Glutamatergic neuron (in vitro differentiated cells): ENCODE data around the gene KCNJ14. TPM values are rescaled to one million over a fixed set of nuclear protein-coding genes. Genes with fewer than 3 reads are reported as not detected.

Source experiments
- DNase-seq: peaks from one replicate; pipeline ENCODE4 v3.0.0; 2022
- H3K27ac Mint-ChIP-seq: one replicate; pipeline ENCODE4 v1.8.0; 2020; ENCODE audit warnings: mild to moderate bottlenecking, mixed read lengths, inconsistent platforms; ENCODE audit not compliant: unreplicated experiment
- H3K27me3 Mint-ChIP-seq: one replicate; pipeline ENCODE4 v1.8.0; 2020; ENCODE audit warnings: mild to moderate bottlenecking, moderate library complexity, mixed read lengths, inconsistent platforms; ENCODE audit not compliant: unreplicated experiment
- H3K36me3 Mint-ChIP-seq: one replicate; pipeline ENCODE4 v1.8.0; 2020; ENCODE audit warnings: mild to moderate bottlenecking, mixed read lengths, inconsistent platforms; ENCODE audit not compliant: unreplicated experiment
- H3K4me1 Mint-ChIP-seq: one replicate; pipeline ENCODE4 v1.8.0; 2020; ENCODE audit warnings: mild to moderate bottlenecking, low read depth, mixed read lengths, inconsistent platforms; ENCODE audit not compliant: unreplicated experiment
- H3K4me3 Mint-ChIP-seq: one replicate; pipeline ENCODE4 v1.8.0; 2020; ENCODE audit warnings: mild to moderate bottlenecking, mixed read lengths, inconsistent platforms; ENCODE audit not compliant: unreplicated experiment
- H3K9me3 Mint-ChIP-seq: one replicate; pipeline ENCODE4 v1.8.0; 2020; ENCODE audit warnings: mild to moderate bottlenecking, moderate library complexity, mixed read lengths, inconsistent platforms; ENCODE audit not compliant: unreplicated experiment
- CTCF ChIP-seq: fragments of 200-600 bp; sonication (generic); IDR thresholded peaks from one replicate; pipeline ENCODE4 v1.5.0; 2021; ENCODE audit not compliant: partially characterized antibody, unreplicated experiment
- total RNA-seq: library from RNA; stranded (reverse); fragmentation: NEBNext Ultra II Directional; extraction: Animal tissue kit (Norgen Biotek cat#: 25700); gene quantifications from one replicate; pipeline ENCODE4 v1.2.1, GENCODE V29; 2021; ENCODE audit not compliant: unreplicated experiment

Gene KCNJ14
- total RNA-seq, 1 donor from 2014 or later: 1.0 TPM

GRCh38 chr19:48465215-48465614 lies 9.8 kb downstream of the KCNJ14 start:
- Mint-ChIP-seq H3K27ac (no peak overlapping the region), H3K27me3 (peaks cover 9% of the 10 kb centered on the region), H3K4me3 (no peak overlapping the region), H3K9me3 (peaks cover 9% of the 10 kb centered on the region), H3K36me3 (no peaks in the 10 kb centered on the region), H3K4me1 (no peaks in the 10 kb centered on the region)
- DNase-seq: no peak
- no peak for TF ChIP-seq CTCF

GRCh38 chr19:48466561-48467325 lies 11.4 kb downstream of the KCNJ14 start:
- H3K27ac Mint-ChIP-seq: no peak overlapping the region
- no peaks in the 10 kb centered on the region for H3K36me3 Mint-ChIP-seq

GRCh38 chr19:48468772-48469288 lies 13.5 kb downstream of the KCNJ14 start:
- peak overlapping the region; percentile 95 for H3K27ac Mint-ChIP-seq
- peak; percentile 98 for DNase-seq
- H3K4me1 Mint-ChIP-seq: peaks cover 3% of the 10 kb centered on the region
- peaks cover 7% of the 10 kb centered on the region for H3K9me3 Mint-ChIP-seq
- peaks cover 12% of the 10 kb centered on the region for H3K27me3 Mint-ChIP-seq
- no peaks in the 10 kb centered on the region for H3K36me3 Mint-ChIP-seq
- peak overlapping the region; percentile 89 for H3K4me3 Mint-ChIP-seq
- no peak for TF ChIP-seq CTCF

More at GRCh38 chr19:48466561-48467325, 11.4 kb downstream of the KCNJ14 start:
- no peak for TF ChIP-seq CTCF
- no peaks in the 10 kb centered on the region for H3K4me1 Mint-ChIP-seq
- H3K9me3 Mint-ChIP-seq: peaks cover 7% of the 10 kb centered on the region
- peaks cover 9% of the 10 kb centered on the region for H3K27me3 Mint-ChIP-seq
- no peak overlapping the region for H3K4me3 Mint-ChIP-seq
- DNase-seq: peak; percentile 9

GRCh38 chr19:48469289-48469881 lies 14.0 kb downstream of the KCNJ14 start, which contains the start of gene CYTH2:
Gene CYTH2 (plus strand): TSS chr19:48469369. CDS start chr19:48469508, 139 bp downstream.
- Mint-ChIP-seq H3K9me3 (peaks cover 7% of the 10 kb centered on the region), H3K27ac (peak within 1 kb of the TSS; percentile 95), H3K4me3 (peak within 1 kb of the TSS; percentile 93), H3K36me3 (no peaks in the 10 kb centered on the region), H3K4me1 (peaks cover 3% of the 10 kb centered on the region), H3K27me3 (peaks cover 12% of the 10 kb centered on the region)
- TF ChIP-seq CTCF: no peak
- peak; percentile 92 for DNase-seq
